CD4-positive, alpha-beta memory T cell (primary cell): ENCODE measurements around the gene PLD1. TPM values are rescaled to one million over a fixed set of nuclear protein-coding genes. Genes with fewer than 3 reads are reported as not detected.

Source experiments
- CTCF ChIA-PET: fragments of 350-600 bp; sonication (Branson Sonifier 250); formaldehyde crosslinking; loops from one replicate; lab custom pipeline; 2021; ENCODE audit warnings: inconsistent platforms; ENCODE audit not compliant: partially characterized antibody; lab: Charles Lee
- POLR2A ChIA-PET: fragments of 350-600 bp; sonication (Branson Sonifier 250); formaldehyde crosslinking; loops from one replicate; lab custom pipeline; 2021; ENCODE audit not compliant: partially characterized antibody; lab: Charles Lee
- DNase-seq, 5 donors: peaks; one replicate each; pipeline versions ENCODE4 v3.0.0 to v3.0.0-alpha.2; 2020 to 2022; ENCODE audit warnings: mixed read lengths in 1 of 5
- H3K27ac ChIP-seq: one replicate; pipeline ENCODE4 v1.7.0; 2013; ENCODE audit warnings: low read depth, low read length
- H3K27me3 ChIP-seq: 2 replicates; pipeline ENCODE4 v1.7.0; 2013; ENCODE audit warnings: mild to moderate bottlenecking, low read length, moderate library complexity; ENCODE audit not compliant: insufficient read depth
- H3K36me3 ChIP-seq: 2 replicates; pipeline ENCODE4 v1.7.0; 2013; ENCODE audit warnings: mild to moderate bottlenecking, low read length, moderate library complexity; ENCODE audit not compliant: insufficient read depth
- H3K4me1 ChIP-seq: 2 replicates; pipeline ENCODE4 v1.7.0; 2013; ENCODE audit warnings: mild to moderate bottlenecking, low read length, moderate library complexity; ENCODE audit not compliant: insufficient read depth
- H3K4me3 ChIP-seq, 2 donors: one replicate each; pipeline ENCODE4 v1.7.0; 2013; ENCODE audit warnings: low read length in 2 of 2, mild to moderate bottlenecking in 1 of 2
- H3K9me3 ChIP-seq, 2 donors: one replicate each; pipeline ENCODE4 v1.7.0; 2013; ENCODE audit warnings: low read length in 2 of 2, control low read depth in 1 of 2; ENCODE audit not compliant: control insufficient read depth in 1 of 2
- H3K27ac Mint-ChIP-seq, 7 donors: one replicate each; pipeline ENCODE4 v1.8.0; 2020 to 2021; ENCODE audit warnings: mixed read lengths in 7 of 7, mild to moderate bottlenecking in 6 of 7, inconsistent platforms in 3 of 7, moderate library complexity in 3 of 7
- H3K27me3 Mint-ChIP-seq, 2 donors: one replicate each; pipeline ENCODE4 v1.8.0; 2020 to 2021; ENCODE audit warnings: mixed read lengths in 2 of 2
- H3K36me3 Mint-ChIP-seq, 2 donors: one replicate each; pipeline ENCODE4 v1.8.0; 2020 to 2021; ENCODE audit warnings: mixed read lengths in 2 of 2, inconsistent platforms in 1 of 2, mild to moderate bottlenecking in 1 of 2
- H3K4me1 Mint-ChIP-seq, 4 donors: one replicate each; pipeline ENCODE4 v1.8.0; 2020 to 2021; ENCODE audit warnings: mixed read lengths in 4 of 4, mild to moderate bottlenecking in 1 of 4
- H3K4me3 Mint-ChIP-seq, 8 donors: one replicate each; pipeline ENCODE4 v1.8.0; 2020 to 2021; ENCODE audit warnings: mixed read lengths in 8 of 8, mild to moderate bottlenecking in 7 of 8, moderate library complexity in 6 of 8, inconsistent platforms in 3 of 8
- H3K9me3 Mint-ChIP-seq, 8 donors: one replicate each; pipeline ENCODE4 v1.8.0; 2020 to 2021; ENCODE audit warnings: mixed read lengths in 8 of 8, mild to moderate bottlenecking in 5 of 8, inconsistent platforms in 3 of 8, moderate library complexity in 1 of 8
- intact Hi-C: fragments of 100-400 bp; cut with micrococcal nuclease; formaldehyde crosslinking; loops from one replicate; pipeline ENCODE4 v1.15.1; 2023
- polyA plus RNA-seq, 2 donors: library from polyadenylated mRNA; unstranded; fragments of 300-500 nt; fragmentation: Illumina TruSeq; gene quantifications; one replicate each; pipeline ENCODE4 v1.2.3, GENCODE V29; 2021
- total RNA-seq, 2 experiments: library from RNA; stranded (reverse); gene quantifications; one replicate each; pipeline ENCODE4 v1.2.3, GENCODE V29; 2021

PLD1 gene
- total and polyA plus RNA-seq, 4 experiments from 2014 or later = 1.2 to 2.0 (median 1.3) TPM; not detected in 1

GRCh38 chr3:171824824-171825221 is 14.5 kb upstream of the PLD1 start:
- CTCF ChIA-PET = no interaction called here
- Mint-ChIP-seq H3K9me3 (peaks cover 0 to 1% (median 0%) of the 10 kb centered on the region in 8 donors), H3K27me3 (peaks cover 0 to 3% of the 10 kb centered on the region in 2 donors), H3K4me3 (no peak overlapping the region), H3K4me1 (peaks cover 12 to 21% (median 17%) of the 10 kb centered on the region in 4 donors), H3K36me3 (no peaks in the 10 kb centered on the region), H3K27ac (no peak overlapping the region)
- no peaks in the 10 kb centered on the region for H3K36me3 ChIP-seq
- peaks cover 4% of the 10 kb centered on the region for H3K4me1 ChIP-seq
- intact Hi-C loops = no loop called here
- no peak overlapping the region for H3K27ac ChIP-seq
- POLR2A ChIA-PET = no interaction called here
- DNase-seq = no peak
- H3K4me3 ChIP-seq = no peak overlapping the region
- H3K27me3 ChIP-seq = no peaks in the 10 kb centered on the region
- no peaks in the 10 kb centered on the region for H3K9me3 ChIP-seq

DNA sequence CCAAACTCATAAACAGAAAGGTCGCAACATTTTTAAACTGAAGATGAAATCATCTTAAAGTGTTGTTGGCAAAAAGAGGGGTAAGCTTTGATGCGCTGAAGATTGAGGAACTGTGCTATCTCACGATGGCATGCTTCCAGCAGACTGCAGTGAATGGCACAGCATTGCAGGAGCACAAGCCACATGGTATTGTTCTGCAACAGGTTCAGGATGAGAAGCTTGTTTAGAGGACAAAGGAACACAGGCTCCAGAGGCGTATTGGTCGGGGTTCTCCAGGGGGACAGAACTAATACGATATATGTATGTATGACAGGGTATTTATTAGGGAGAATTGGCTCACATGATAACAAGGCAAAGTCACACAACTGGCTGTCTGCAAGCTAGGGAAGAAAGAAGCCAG is 13.8 kb upstream of the PLD1 start:
- ChIA-PET CTCF (no interaction called here), POLR2A (no interaction called here)
- H3K27ac ChIP-seq = no peak overlapping the region
- no peaks in the 10 kb centered on the region for H3K36me3 Mint-ChIP-seq
- peaks cover 4% of the 10 kb centered on the region for H3K4me1 ChIP-seq
- no peak overlapping the region for H3K4me3 ChIP-seq
- peaks cover 11 to 19% (median 17%) of the 10 kb centered on the region in 4 donors for H3K4me1 Mint-ChIP-seq
- H3K4me3 Mint-ChIP-seq = no peak overlapping the region
- no peak overlapping the region for H3K27ac Mint-ChIP-seq
- peaks cover 0 to 3% of the 10 kb centered on the region in 2 donors for H3K27me3 Mint-ChIP-seq
- intact Hi-C loops = no loop called here
- no peak for DNase-seq
- no peaks in the 10 kb centered on the region for H3K27me3 ChIP-seq
- no peaks in the 10 kb centered on the region for H3K36me3 ChIP-seq
- peaks cover 0 to 1% (median 0%) of the 10 kb centered on the region in 8 donors for H3K9me3 Mint-ChIP-seq
- no peaks in the 10 kb centered on the region for H3K9me3 ChIP-seq

GRCh38 chr3:171822431-171823106 is 12.3 kb upstream of the PLD1 start:
- no peak overlapping the region for H3K4me3 Mint-ChIP-seq
- peaks cover 1 to 3% of the 10 kb centered on the region in 2 donors for H3K27me3 Mint-ChIP-seq
- Histone ChIP-seq H3K27me3 (no peaks in the 10 kb centered on the region), H3K4me3 (no peak overlapping the region), H3K4me1 (no peaks in the 10 kb centered on the region), H3K36me3 (no peaks in the 10 kb centered on the region), H3K27ac (no peak overlapping the region), H3K9me3 (no peaks in the 10 kb centered on the region)
- no peak for DNase-seq
- ChIA-PET POLR2A (no interaction called here), CTCF (interaction anchor here (2.0 kb wide), 1 partner anchor 11 kb away, joined by 5 read pairs; no protein-coding TSS in a partner anchor)
- peaks cover 0 to 1% (median 0%) of the 10 kb centered on the region in 8 donors for H3K9me3 Mint-ChIP-seq
- peak overlapping the region in 1 of 7 donors; percentile 29 for H3K27ac Mint-ChIP-seq
- H3K36me3 Mint-ChIP-seq = no peaks in the 10 kb centered on the region
- H3K4me1 Mint-ChIP-seq = peaks cover 7 to 11% (median 10%) of the 10 kb centered on the region in 4 donors
- intact Hi-C loops = no loop called here

- H3K9me3 Mint-ChIP-seq = peaks cover 0 to 1% (median 0%) of the 10 kb centered on the region in 8 donors
- ChIA-PET CTCF (interaction anchor here (2.0 kb wide), 1 partner anchor 12 kb away, joined by 5 read pairs; no protein-coding TSS in a partner anchor), POLR2A (no interaction called here)
- no peaks in the 10 kb centered on the region for H3K36me3 Mint-ChIP-seq
- peaks cover 3 to 6% (median 5%) of the 10 kb centered on the region in 4 donors for H3K4me1 Mint-ChIP-seq
- H3K4me3 Mint-ChIP-seq = no peak overlapping the region
- intact Hi-C loops = no loop called here
- no peak for DNase-seq
- Histone ChIP-seq H3K9me3 (no peaks in the 10 kb centered on the region), H3K36me3 (no peaks in the 10 kb centered on the region), H3K4me1 (no peaks in the 10 kb centered on the region), H3K27ac (no peak overlapping the region), H3K4me3 (no peak overlapping the region), H3K27me3 (no peaks in the 10 kb centered on the region)
- peaks cover 1 to 3% of the 10 kb centered on the region in 2 donors for H3K27me3 Mint-ChIP-seq
- H3K27ac Mint-ChIP-seq = peak overlapping the region in 1 of 7 donors; percentile 28
These were observed 11.6 kb upstream of the PLD1 start for GRCh38 chr3:171821778-171822358.

DNA sequence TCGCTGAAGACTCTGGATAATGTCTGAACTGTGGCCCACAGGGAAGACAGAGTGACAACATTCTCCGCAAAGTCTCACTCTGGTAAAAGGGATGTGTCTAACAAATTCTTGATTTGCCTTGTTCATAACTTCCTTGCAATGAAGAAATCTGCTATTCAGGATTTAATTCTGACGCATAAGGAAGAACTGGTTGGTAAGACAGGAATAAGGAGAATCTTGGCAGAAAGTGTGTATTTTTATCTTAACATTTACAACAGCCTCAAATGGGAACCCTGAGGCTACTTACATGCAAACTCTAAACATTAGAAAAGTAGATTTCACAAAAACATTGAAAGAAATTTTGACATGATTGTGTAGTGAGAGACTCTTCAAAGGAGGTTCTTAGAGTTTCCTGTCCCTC is 10.8 kb upstream of the PLD1 start:
- no peaks in the 10 kb centered on the region for H3K36me3 Mint-ChIP-seq
- Histone ChIP-seq H3K4me3 (no peak overlapping the region), H3K27me3 (no peaks in the 10 kb centered on the region), H3K9me3 (no peaks in the 10 kb centered on the region), H3K36me3 (no peaks in the 10 kb centered on the region), H3K4me1 (no peaks in the 10 kb centered on the region), H3K27ac (no peak overlapping the region)
- no peak overlapping the region for H3K27ac Mint-ChIP-seq
- H3K4me3 Mint-ChIP-seq = no peak overlapping the region
- peaks cover 1 to 4% of the 10 kb centered on the region in 2 donors for H3K27me3 Mint-ChIP-seq
- DNase-seq = no peak
- intact Hi-C loops = no loop called here
- ChIA-PET POLR2A (no interaction called here), CTCF (no interaction called here)
- H3K4me1 Mint-ChIP-seq = peaks cover 3 to 6% (median 5%) of the 10 kb centered on the region in 4 donors
- H3K9me3 Mint-ChIP-seq = peaks cover 0 to 1% (median 0%) of the 10 kb centered on the region in 8 donors

GRCh38 chr3:171817074-171817800 is 7.0 kb upstream of the PLD1 start:
- Mint-ChIP-seq H3K27me3 (peaks cover 5 to 7% of the 10 kb centered on the region in 2 donors), H3K4me3 (no peak overlapping the region), H3K9me3 (peaks cover 0 to 1% (median 0%) of the 10 kb centered on the region in 8 donors), H3K27ac (no peak overlapping the region), H3K4me1 (peaks cover 3 to 7% (median 5%) of the 10 kb centered on the region in 4 donors), H3K36me3 (no peaks in the 10 kb centered on the region)
- no peak for DNase-seq
- Histone ChIP-seq H3K27ac (no peak overlapping the region), H3K36me3 (no peaks in the 10 kb centered on the region), H3K4me1 (no peaks in the 10 kb centered on the region), H3K4me3 (no peak overlapping the region), H3K27me3 (no peaks in the 10 kb centered on the region), H3K9me3 (no peaks in the 10 kb centered on the region)
- intact Hi-C loops = no loop called here
- CTCF ChIA-PET = interaction anchor here (1.8 kb wide), 1 partner anchor 12 kb away, joined by 6 read pairs; no protein-coding TSS in a partner anchor
- POLR2A ChIA-PET = no interaction called here
